NCI-H146 treated with DMSO at 0.1 percent for 48 hours (cell line): ENCODE results near the gene SUSD3.

ENCODE experiments used
- DNase-seq: peaks from one replicate; lab custom pipeline; 2025; ENCODE audit not compliant: unreplicated experiment; lab: John Stamatoyannopoulos, UW

The SUSD3 gene

GRCh38 chr9:93051680-93052089, 6.8 kb upstream of the SUSD3 start:
- DNase-seq, result no peak

GRCh38 chr9:93052791-93053540, 5.5 kb upstream of the SUSD3 start:
- no peak for DNase-seq

- DNase-seq, result no peak
These were observed 4.6 kb upstream of the SUSD3 start for GRCh38 chr9:93053781-93054331.

- no peak for DNase-seq
These were observed 3.5 kb upstream of the SUSD3 start for GRCh38 chr9:93054758-93055704.

- DNase-seq, result no peak
These were observed 1.3 kb upstream of the SUSD3 start for GRCh38 chr9:93057042-93057702.

- DNase-seq, result no peak
These were observed 672 bp upstream of the SUSD3 start for GRCh38 chr9:93057703-93058354.

GRCh38 chr9:93059011-93059714, 662 bp downstream of the SUSD3 start:
- DNase-seq, result no peak

- DNase-seq, result no peak
These were observed 1.4 kb downstream of the SUSD3 start for GRCh38 chr9:93059715-93060578.

GRCh38 chr9:93060746-93061259, 2.3 kb downstream of the SUSD3 start:
- no peak for DNase-seq

- DNase-seq, result no peak
These were observed 2.8 kb downstream of the SUSD3 start for GRCh38 chr9:93061260-93061751.

- DNase-seq, result peak; percentile 49
These were observed 3.6 kb downstream of the SUSD3 start for GRCh38 chr9:93061791-93062763.

- DNase-seq, result no peak
These were observed 6.1 kb downstream of the SUSD3 start for GRCh38 chr9:93064392-93065134.

- DNase-seq, result no peak
These were observed 6.7 kb downstream of the SUSD3 start for GRCh38 chr9:93065135-93065720.

GRCh38 chr9:93066978-93067603, 8.6 kb downstream of the SUSD3 start:
- no peak for DNase-seq

GRCh38 chr9:93068956-93069355, 10.5 kb downstream of the SUSD3 start:
- DNase-seq, result no peak

- no peak for DNase-seq
These were observed 13.0 kb downstream of the SUSD3 start for GRCh38 chr9:93071464-93071863.
